Ishikawa (cell line): ENCODE measurements around the gene ORC6.

Source experiments
- CEBPB ChIP-seq: IDR thresholded peaks from 2 replicates; pipeline ENCODE4 v1.6.1; 2012
- EGR1 ChIP-seq: IDR thresholded peaks from 2 replicates; pipeline ENCODE4 v1.6.1; 2012
- EP300 ChIP-seq: IDR thresholded peaks from 2 replicates; pipeline ENCODE4 v1.6.1; 2012; ENCODE audit warnings: borderline replicate concordance
- FOXM1 ChIP-seq: IDR thresholded peaks from 2 replicates; pipeline ENCODE4 v1.6.1; 2012; ENCODE audit warnings: low read depth, borderline replicate concordance
- RAD21 ChIP-seq: IDR thresholded peaks from 2 replicates; pipeline ENCODE4 v1.6.1; 2012; ENCODE audit warnings: low read depth
- TAF1 ChIP-seq: IDR thresholded peaks from 2 replicates; pipeline ENCODE4 v1.6.1; 2012; ENCODE audit warnings: low read depth, mild to moderate bottlenecking
- TCF12 ChIP-seq: IDR thresholded peaks from 2 replicates; pipeline ENCODE4 v1.6.1; 2012; ENCODE audit warnings: low read depth
- TEAD4 ChIP-seq: IDR thresholded peaks from 2 replicates; pipeline ENCODE4 v1.6.1; 2012
- ZBTB7A ChIP-seq: IDR thresholded peaks from 2 replicates; pipeline ENCODE4 v1.6.1; 2012; ENCODE audit warnings: low read depth
- TF ChIP-seq, protein P1 (sequence below): IDR thresholded peaks from 2 replicates; pipeline ENCODE4 v1.6.1; 2012
- TF ChIP-seq, protein P2 (sequence below): IDR thresholded peaks from 2 replicates; pipeline ENCODE4 v1.6.1; 2012; ENCODE audit warnings: low read depth, mild to moderate bottlenecking

DNA sequence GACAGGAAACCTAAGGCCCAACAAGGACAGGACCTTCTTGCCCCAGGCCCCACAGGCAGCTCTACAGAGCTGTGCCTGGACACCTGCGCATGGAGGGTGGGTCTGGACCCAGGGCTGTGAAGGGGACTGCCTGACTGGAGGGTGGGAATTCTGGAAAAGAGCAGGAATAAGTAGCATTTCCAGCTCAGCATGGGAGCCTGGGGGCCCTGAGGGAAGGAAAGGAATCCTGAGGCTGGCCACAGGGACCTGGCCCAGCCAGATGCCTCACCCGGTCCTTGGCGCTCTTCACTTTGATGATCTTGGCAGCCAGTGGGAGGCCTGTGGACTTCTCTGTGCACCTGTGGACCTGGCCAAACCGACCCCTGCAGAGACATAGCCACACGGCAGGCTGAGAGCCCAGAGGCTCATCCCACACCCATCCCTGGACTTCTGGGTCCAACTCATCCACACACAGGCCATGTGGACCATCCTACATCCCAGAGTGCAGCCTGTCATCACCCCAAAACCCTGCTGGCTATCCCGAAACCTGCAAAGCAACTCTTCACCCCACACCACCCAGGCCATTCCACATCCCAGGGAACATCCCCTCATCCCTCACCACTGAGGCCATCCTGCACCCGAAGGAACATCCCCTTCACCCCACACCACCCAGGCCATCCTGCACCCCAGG is 40.0 kb downstream of the ORC6 start:
- TF ChIP-seq, protein P1, sequence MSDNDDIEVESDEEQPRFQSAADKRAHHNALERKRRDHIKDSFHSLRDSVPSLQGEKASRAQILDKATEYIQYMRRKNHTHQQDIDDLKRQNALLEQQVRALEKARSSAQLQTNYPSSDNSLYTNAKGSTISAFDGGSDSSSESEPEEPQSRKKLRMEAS, result no peak
- TF ChIP-seq EP300 (no peak), CEBPB (no peak), TAF1 (no peak), EGR1 (no peak), FOXM1 (no peak), RAD21 (no peak), TCF12 (no peak), TEAD4 (no peak), ZBTB7A (no peak)
- TF ChIP-seq, protein P2, sequence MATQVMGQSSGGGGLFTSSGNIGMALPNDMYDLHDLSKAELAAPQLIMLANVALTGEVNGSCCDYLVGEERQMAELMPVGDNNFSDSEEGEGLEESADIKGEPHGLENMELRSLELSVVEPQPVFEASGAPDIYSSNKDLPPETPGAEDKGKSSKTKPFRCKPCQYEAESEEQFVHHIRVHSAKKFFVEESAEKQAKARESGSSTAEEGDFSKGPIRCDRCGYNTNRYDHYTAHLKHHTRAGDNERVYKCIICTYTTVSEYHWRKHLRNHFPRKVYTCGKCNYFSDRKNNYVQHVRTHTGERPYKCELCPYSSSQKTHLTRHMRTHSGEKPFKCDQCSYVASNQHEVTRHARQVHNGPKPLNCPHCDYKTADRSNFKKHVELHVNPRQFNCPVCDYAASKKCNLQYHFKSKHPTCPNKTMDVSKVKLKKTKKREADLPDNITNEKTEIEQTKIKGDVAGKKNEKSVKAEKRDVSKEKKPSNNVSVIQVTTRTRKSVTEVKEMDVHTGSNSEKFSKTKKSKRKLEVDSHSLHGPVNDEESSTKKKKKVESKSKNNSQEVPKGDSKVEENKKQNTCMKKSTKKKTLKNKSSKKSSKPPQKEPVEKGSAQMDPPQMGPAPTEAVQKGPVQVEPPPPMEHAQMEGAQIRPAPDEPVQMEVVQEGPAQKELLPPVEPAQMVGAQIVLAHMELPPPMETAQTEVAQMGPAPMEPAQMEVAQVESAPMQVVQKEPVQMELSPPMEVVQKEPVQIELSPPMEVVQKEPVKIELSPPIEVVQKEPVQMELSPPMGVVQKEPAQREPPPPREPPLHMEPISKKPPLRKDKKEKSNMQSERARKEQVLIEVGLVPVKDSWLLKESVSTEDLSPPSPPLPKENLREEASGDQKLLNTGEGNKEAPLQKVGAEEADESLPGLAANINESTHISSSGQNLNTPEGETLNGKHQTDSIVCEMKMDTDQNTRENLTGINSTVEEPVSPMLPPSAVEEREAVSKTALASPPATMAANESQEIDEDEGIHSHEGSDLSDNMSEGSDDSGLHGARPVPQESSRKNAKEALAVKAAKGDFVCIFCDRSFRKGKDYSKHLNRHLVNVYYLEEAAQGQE, result no peak
